IMR-90 (cell line): ENCODE data around the gene TSSK2. TPM values are rescaled to one million over a fixed set of nuclear protein-coding genes. Genes with fewer than 3 reads are reported as not detected.
A peak's percentile ranks its signal among the peaks of the same experiment; 100 is the strongest.

Source experiments
- ATAC-seq: fragments of 200-7000 bp; cut with Tn5 transposase; 2 replicates; pipeline ENCODE4 v1.9.1; 2020; ENCODE audit warnings: low read depth, mild to moderate bottlenecking, moderate library complexity
- BruUV-seq: library from RNA; stranded (reverse); fragments of 400-500 nt; replicated peaks from 2 replicates; lab custom pipeline; 2021; lab: Mats Ljungman, UMichigan
- CTCF ChIA-PET: fragments of 300-600 bp; formaldehyde crosslinking; extraction: SDS; loops from one replicate; lab custom pipeline; 2021; ENCODE audit warnings: antibody characterized with exemption; lab: Yijun Ruan, JAX
- POLR2A ChIA-PET: fragments of 300-600 bp; sonication (Branson Sonifier 250); formaldehyde crosslinking; loops from one replicate; lab custom pipeline; 2022; ENCODE audit warnings: antibody characterized with exemption; ENCODE audit not compliant: unreplicated experiment; lab: Charles Lee
- DNase-seq: peaks from one replicate; pipeline ENCODE4 v3.0.0; 2013
- H2AFZ ChIP-seq: replicated peaks from 2 replicates; pipeline ENCODE3; 2013; ENCODE audit warnings: low read length, mild to moderate bottlenecking; ENCODE audit not compliant: poor library complexity
- H2AK5ac ChIP-seq: 2 replicates; pipeline ENCODE4 v1.6.1; 2013; ENCODE audit warnings: low read depth, low read length, inconsistent platforms
- H2AK9ac ChIP-seq: replicated peaks from 2 replicates; pipeline ENCODE3; 2013; ENCODE audit warnings: mild to moderate bottlenecking, low read depth, low read length, moderate library complexity; ENCODE audit not compliant: poor library complexity
- H2BK120ac ChIP-seq: 2 replicates; pipeline ENCODE4 v1.6.1; 2013; ENCODE audit warnings: low read depth, low read length, inconsistent platforms
- H2BK15ac ChIP-seq: 3 replicates; pipeline ENCODE4 v1.6.1; 2013; ENCODE audit warnings: low read depth, low read length, inconsistent platforms
- H2BK20ac ChIP-seq: 2 replicates; pipeline ENCODE4 v1.6.1; 2013; ENCODE audit warnings: low read depth, mild to moderate bottlenecking, inconsistent platforms, low read length, moderate library complexity
- H2BK5ac ChIP-seq: 2 replicates; pipeline ENCODE4 v1.6.1; 2013; ENCODE audit warnings: mild to moderate bottlenecking, low read depth, low read length, inconsistent platforms; ENCODE audit not compliant: poor library complexity, severe bottlenecking
- H3K14ac ChIP-seq: replicated peaks from 2 replicates; pipeline ENCODE4 v1.6.1; 2013; ENCODE audit warnings: low read depth, low read length, inconsistent platforms
- H3K18ac ChIP-seq: 2 replicates; pipeline ENCODE4 v1.6.1; 2013; ENCODE audit warnings: low read depth, low read length, control low read depth
- H3K23ac ChIP-seq: 2 replicates; pipeline ENCODE4 v1.6.1; 2013; ENCODE audit warnings: low read depth, low read length, inconsistent platforms
- H3K27ac ChIP-seq: 2 replicates; pipeline ENCODE4 v1.5.1; 2013; ENCODE audit warnings: mild to moderate bottlenecking, control low read depth, low read length; ENCODE audit not compliant: insufficient read depth
- H3K27me3 ChIP-seq: 2 replicates; pipeline ENCODE4 v1.6.1; 2013; ENCODE audit warnings: low read length; ENCODE audit not compliant: control insufficient read depth, insufficient read depth
- H3K36me3 ChIP-seq: 2 replicates; pipeline ENCODE4 v1.6.1; 2013; ENCODE audit warnings: low read length, mixed read lengths; ENCODE audit not compliant: control insufficient read depth, insufficient read depth
- H3K4ac ChIP-seq: 2 replicates; pipeline ENCODE4 v1.6.1; 2013; ENCODE audit warnings: low read depth, low read length, inconsistent platforms
- H3K4me1 ChIP-seq: 2 replicates; pipeline ENCODE4 v1.6.1; 2013; ENCODE audit warnings: low read length, mixed read lengths; ENCODE audit not compliant: control insufficient read depth, insufficient read depth
- H3K4me2 ChIP-seq: 2 replicates; pipeline ENCODE4 v1.6.1; 2013; ENCODE audit warnings: low read depth, mild to moderate bottlenecking, control low read depth, low read length, moderate library complexity
- H3K4me3 ChIP-seq: 2 replicates; pipeline ENCODE4 v1.5.1; 2013; ENCODE audit warnings: low read depth, mild to moderate bottlenecking, control low read depth, low read length, moderate library complexity; ENCODE audit not compliant: insufficient read depth
- H3K56ac ChIP-seq: 2 replicates; pipeline ENCODE4 v1.6.1; 2013; ENCODE audit warnings: low read length, inconsistent platforms; ENCODE audit not compliant: insufficient read depth; ENCODE audit errors: extremely low read depth
- H3K79me1 ChIP-seq, 2 experiments: 2 replicates each; pipeline ENCODE4 v1.6.1; 2013; ENCODE audit warnings: low read length in 2 of 2, inconsistent platforms in 1 of 2, low read depth in 1 of 2
- H3K9ac ChIP-seq: 2 replicates; pipeline ENCODE4 v1.6.1; 2013; ENCODE audit warnings: low read depth, low read length, control low read depth
- H3K9me1 ChIP-seq: 2 replicates; pipeline ENCODE4 v1.6.1; 2013; ENCODE audit warnings: low read length, inconsistent platforms; ENCODE audit not compliant: insufficient read depth
- H3K9me3 ChIP-seq: 2 replicates; pipeline ENCODE4 v1.6.1; 2013; ENCODE audit warnings: low read length; ENCODE audit not compliant: control insufficient read depth, insufficient read depth
- H4K20me1 ChIP-seq: 2 replicates; pipeline ENCODE4 v1.6.1; 2013; ENCODE audit warnings: low read length, inconsistent platforms; ENCODE audit not compliant: insufficient read depth
- H4K5ac ChIP-seq: 2 replicates; pipeline ENCODE4 v1.6.1; 2013; ENCODE audit warnings: mild to moderate bottlenecking, low read depth, low read length, control low read depth
- H4K8ac ChIP-seq, 2 experiments: 2 replicates each; pipeline ENCODE4 v1.6.1; 2013; ENCODE audit warnings: low read depth in 2 of 2, low read length in 2 of 2, control low read depth in 1 of 2, inconsistent platforms in 1 of 2
- H4K91ac ChIP-seq: 2 replicates; pipeline ENCODE4 v1.6.1; 2013; ENCODE audit warnings: low read depth, low read length, inconsistent platforms; ENCODE audit not compliant: insufficient read depth
- CHD1 ChIP-seq: IDR thresholded peaks from 2 replicates; pipeline ENCODE4 v1.6.1; 2012; ENCODE audit warnings: low read depth, low read length, improper control_type of control experiment
- RAD21 ChIP-seq: IDR thresholded peaks from 2 replicates; pipeline ENCODE4 v1.6.1; 2012; ENCODE audit warnings: low read length, improper control_type of control experiment
- WGBS, 2 experiments: methylation state at CpG; one replicate each; pipeline versions ENCODE4 v1.1.5 to v1.1.7; 2013; ENCODE audit warnings: missing lambda C conversion rate in 2 of 2; ENCODE audit not compliant: insufficient read length in 1 of 2; ENCODE audit errors: extremely low coverage in 2 of 2; 5-methylcytosine and 5-hydroxymethylcytosine counted together
- dilution Hi-C: fragments of 300-500 bp; cut with HindIII; formaldehyde crosslinking; loops from one replicate; pipeline ENCODE4 v1.14.3; 2018; ENCODE audit warnings: low sequenced_read_pairs; ENCODE audit not compliant: unreplicated experiment
- in situ Hi-C: fragments of 300-500 bp; cut with MboI; formaldehyde crosslinking; loops from 3 replicates; pipeline ENCODE4 v1.14.3; 2019; ENCODE audit warnings: low sequenced_read_pairs, inconsistent platforms, mixed read lengths
- intact Hi-C: fragments of 100-400 bp; cut with micrococcal nuclease; formaldehyde crosslinking; loops from 2 replicates; pipeline ENCODE4 v1.10.0; 2022
- polyA plus RNA-seq, 3 experiments: library from polyadenylated mRNA; depleted of rRNA; stranded (reverse); fragments of >200 nt; gene quantifications; 2 replicates each; pipeline ENCODE4 v1.2.3, GENCODE V29; 2012; ENCODE audit warnings: low replicate concordance in 1 of 3
- total RNA-seq: library from RNA; depleted of rRNA; stranded (reverse); fragments of >200 nt; gene quantifications from 2 replicates; pipeline ENCODE4 v1.2.3, GENCODE V29; 2012

The TSSK2 gene
- total and polyA plus RNA-seq, 2 of the 4 experiments (the other 2 are of a cell fraction): not detected

DNA sequence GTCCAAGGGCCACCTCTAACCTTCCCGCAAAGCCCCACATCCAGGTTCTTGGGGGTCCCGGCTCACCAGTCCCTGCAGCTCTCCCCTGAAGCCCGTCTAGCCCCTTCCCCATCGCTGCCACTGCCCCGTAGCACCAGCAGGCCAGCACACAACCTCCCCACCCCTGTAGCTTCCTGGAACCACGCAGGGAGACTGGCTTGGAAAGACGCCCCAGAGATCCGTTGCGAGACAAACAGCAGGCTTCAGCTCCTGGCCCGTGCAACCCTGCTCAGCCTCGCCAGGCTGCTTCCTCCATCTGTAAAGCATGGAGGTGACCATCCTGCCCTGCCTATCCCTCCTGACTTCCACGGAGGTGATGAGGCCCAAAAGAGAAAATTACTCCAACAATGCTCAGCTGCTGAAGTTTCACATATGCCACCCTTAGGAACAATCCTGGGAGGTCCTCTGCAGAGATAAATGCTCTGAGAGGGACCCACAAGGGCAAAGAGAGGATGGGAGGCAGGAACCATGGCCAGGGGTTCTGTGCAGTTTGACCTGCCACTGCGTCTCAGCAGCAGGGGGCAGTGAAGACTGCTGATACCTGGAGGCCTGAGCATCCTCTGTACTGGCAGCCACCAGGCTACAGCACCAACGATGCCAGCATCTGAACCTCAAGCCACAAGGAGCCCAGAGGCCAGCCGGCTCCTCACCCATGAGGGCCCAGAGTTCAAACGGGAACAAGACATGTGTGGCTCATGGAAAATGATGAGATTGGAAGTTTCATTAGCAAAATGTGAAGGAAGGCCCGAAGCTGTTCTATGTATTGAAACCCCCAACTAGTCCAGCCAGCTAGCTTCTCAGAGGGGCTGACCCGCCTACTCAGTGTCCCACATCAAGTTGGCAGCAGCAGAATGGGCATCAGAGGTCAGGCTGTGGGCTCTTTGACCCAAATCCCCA lies 25.0 kb upstream of the TSSK2 start:
- in situ Hi-C loops: no loop called here
- BruUV-seq: no TSS peak

More for the DNA sequence above, 25.0 kb upstream of the TSSK2 start:
- Histone ChIP-seq H2BK120ac (no peak overlapping the region), H3K27ac (no peak overlapping the region), H3K23ac (no peak overlapping the region), H3K14ac (no peak overlapping the region), H3K9ac (no peak overlapping the region), H4K20me1 (peaks cover 87% of the 10 kb centered on the region), H4K91ac (no peak overlapping the region), H3K9me3 (no peaks in the 10 kb centered on the region), H2BK15ac (no peak overlapping the region), H2AK5ac (no peak overlapping the region), H3K4me3 (no peak overlapping the region), H4K8ac (no peak overlapping the region), H3K4ac (no peak overlapping the region; the same call in 1 of the 2 replicates), H2BK5ac (no peak overlapping the region), H3K56ac (no peak overlapping the region), H3K27me3 (no peaks in the 10 kb centered on the region), H3K4me1 (peaks cover 23% of the 10 kb centered on the region), H2AFZ (no peak overlapping the region), H3K4me2 (no peak overlapping the region), H2AK9ac (no peak overlapping the region), H3K9me1 (peaks cover 24% of the 10 kb centered on the region), H3K79me1 (peaks cover 20 to 85% of the 10 kb centered on the region in 2 experiments), H3K18ac (no peak overlapping the region), H3K36me3 (no peaks in the 10 kb centered on the region), H2BK20ac (no peak overlapping the region), H4K5ac (no peak overlapping the region)
- no peak for DNase-seq
- intact Hi-C loops: no loop called here
- dilution Hi-C loops: no loop called here
- POLR2A ChIA-PET: no interaction called here
- WGBS, 2 experiments: 90% methylated on average over 4 of the region's 18 CpGs; no CpG with 5 or more reads in 1 of the 2 experiments
- CTCF ChIA-PET: no interaction called here
- no peak for ATAC-seq
- TF ChIP-seq CHD1 (no peak), RAD21 (peak; percentile 20; the same call in 1 of the 2 replicates)
